H7 (cell line): ENCODE measurements around the gene PTPRG. TPM values are rescaled to one million over a fixed set of nuclear protein-coding genes. Genes with fewer than 3 reads are reported as not detected.

Experiments
- DNase-seq: peaks from one replicate; pipeline ENCODE4 v3.0.0; 2012
- H3K27me3 ChIP-seq: 2 replicates; pipeline ENCODE4 v1.6.0; 2011; ENCODE audit warnings: mild to moderate bottlenecking, low read length; ENCODE audit not compliant: control insufficient read depth, insufficient read depth
- H3K36me3 ChIP-seq: replicated peaks from 2 replicates; pipeline ENCODE4 v1.5.1; 2011; ENCODE audit warnings: low read length; ENCODE audit not compliant: control insufficient read depth, insufficient read depth
- H3K4me3 ChIP-seq: 2 replicates; pipeline ENCODE4 v1.5.1; 2011; ENCODE audit warnings: low read depth, mild to moderate bottlenecking, control low read depth, low read length, moderate library complexity; ENCODE audit not compliant: insufficient read depth
- total RNA-seq: library from RNA; depleted of rRNA; stranded (reverse); fragments of >200 nt; shearing (Covaris generic); gene quantifications from 2 replicates; pipeline ENCODE4 v1.2.3, GENCODE V29; 2014

Gene PTPRG
- total RNA-seq, 1 experiment from 2014 or later = 54.4 TPM

DNA sequence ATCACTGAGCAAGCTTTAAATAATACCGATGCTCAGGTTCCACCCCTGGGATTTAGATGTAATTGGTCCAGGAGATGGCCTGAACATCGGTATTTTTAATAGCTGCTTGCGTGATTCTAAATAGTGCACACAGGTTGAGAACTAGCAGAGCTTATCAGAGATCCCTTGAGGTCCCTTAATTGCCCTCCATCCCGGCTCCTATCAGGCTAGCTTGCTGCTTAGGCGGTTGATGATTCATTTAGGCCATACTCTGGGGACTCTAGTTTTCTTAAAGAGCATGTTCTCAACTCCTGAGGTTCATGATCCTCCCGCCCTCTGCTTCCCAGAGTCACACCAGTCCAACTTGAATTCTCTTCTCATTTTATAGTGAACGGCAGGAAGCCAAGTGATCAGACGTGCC, 531.7 kb downstream of the PTPRG start:
- no peaks in the 10 kb centered on the region for H3K27me3 ChIP-seq
- no peak overlapping the region for H3K4me3 ChIP-seq
- DNase-seq = no peak
- no peaks in the 10 kb centered on the region for H3K36me3 ChIP-seq

GRCh38 chr3:62094461-62094860, 533.1 kb downstream of the PTPRG start:
- Histone ChIP-seq H3K27me3 (no peaks in the 10 kb centered on the region), H3K4me3 (no peak overlapping the region), H3K36me3 (no peaks in the 10 kb centered on the region)
- DNase-seq = no peak

- DNase-seq = no peak
- no peak overlapping the region for H3K4me3 ChIP-seq
- H3K27me3 ChIP-seq = no peaks in the 10 kb centered on the region
- H3K36me3 ChIP-seq = no peaks in the 10 kb centered on the region
Measured at GRCh38 chr3:62095080-62095479, 533.7 kb downstream of the PTPRG start.

- Histone ChIP-seq H3K27me3 (no peaks in the 10 kb centered on the region), H3K4me3 (no peak overlapping the region), H3K36me3 (no peaks in the 10 kb centered on the region)
- DNase-seq = no peak
Measured at GRCh38 chr3:62095756-62096155, 534.4 kb downstream of the PTPRG start.

DNA sequence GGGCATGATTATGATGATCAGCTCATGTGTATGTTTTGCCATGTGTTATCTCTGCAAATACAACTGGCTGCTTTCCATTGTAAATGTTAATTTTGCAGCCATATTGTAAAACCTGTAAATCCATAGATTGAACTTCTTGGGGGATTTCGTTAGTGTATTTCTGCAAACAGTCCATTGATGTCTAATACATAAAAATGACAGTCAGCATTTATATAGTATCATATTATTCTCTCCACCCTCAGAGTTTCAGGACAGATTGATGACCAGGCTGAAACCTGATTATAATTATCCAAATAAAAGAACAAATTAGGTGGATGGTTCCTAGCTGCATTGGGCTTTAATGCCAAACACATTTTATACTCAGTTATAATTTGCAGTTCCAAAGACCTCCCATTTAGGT, 535.1 kb downstream of the PTPRG start:
- Histone ChIP-seq H3K27me3 (no peaks in the 10 kb centered on the region), H3K36me3 (no peaks in the 10 kb centered on the region), H3K4me3 (no peak overlapping the region)
- DNase-seq = no peak

DNA sequence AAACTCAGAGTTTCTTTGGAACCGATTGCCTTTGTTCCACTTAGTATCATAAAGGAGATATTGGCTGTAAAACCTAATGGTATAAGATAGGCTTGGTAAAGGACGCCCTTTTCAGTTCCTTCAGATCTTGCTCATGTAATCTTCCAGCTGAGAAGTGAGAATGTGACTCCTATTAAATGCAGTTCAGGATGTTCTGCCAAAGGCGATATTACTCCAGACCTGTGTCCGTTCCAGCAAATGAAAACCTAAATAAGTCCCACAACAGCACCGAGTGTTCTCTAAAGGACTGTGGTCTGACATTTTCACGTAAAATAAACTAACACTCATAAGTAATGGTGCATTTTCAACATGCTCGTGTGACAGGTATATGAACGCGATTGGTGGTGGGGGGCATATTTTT, 535.8 kb downstream of the PTPRG start:
- no peaks in the 10 kb centered on the region for H3K27me3 ChIP-seq
- H3K36me3 ChIP-seq = no peaks in the 10 kb centered on the region
- DNase-seq = no peak
- no peak overlapping the region for H3K4me3 ChIP-seq

DNA sequence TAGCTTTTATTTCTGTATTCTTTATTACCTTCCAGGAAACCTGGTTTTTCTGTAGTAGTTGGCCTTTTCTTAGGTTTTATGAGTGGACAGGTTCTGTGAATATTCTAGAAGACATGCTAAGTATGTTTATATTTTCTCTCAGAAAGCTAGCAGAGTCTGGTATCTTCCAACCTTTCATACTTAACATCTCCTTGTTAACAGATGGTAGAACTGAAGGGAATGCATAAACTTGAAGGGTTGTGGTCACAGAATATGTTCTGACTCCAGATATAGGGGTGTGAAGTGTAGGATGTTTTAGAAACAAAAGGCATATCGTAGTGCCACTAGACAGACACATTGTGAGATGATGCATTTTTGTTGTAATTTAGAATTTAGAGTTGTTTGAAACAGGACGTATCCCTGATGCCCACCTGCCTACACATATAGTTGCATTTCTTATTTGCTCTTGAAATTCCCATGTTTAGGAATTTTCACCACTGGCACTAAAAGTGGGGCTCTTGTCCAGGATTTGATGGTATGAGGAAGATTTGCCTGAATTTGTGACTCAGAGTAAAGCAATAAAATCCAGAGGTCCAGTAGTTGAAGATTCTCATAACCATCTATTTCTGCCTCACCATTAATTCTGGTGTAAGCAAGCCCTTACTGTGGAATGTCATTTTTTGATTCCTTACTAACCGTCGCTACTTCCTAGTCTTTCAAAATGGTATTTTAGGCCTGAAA, 537.4 kb downstream of the PTPRG start:
- DNase-seq = no peak
- H3K27me3 ChIP-seq = no peaks in the 10 kb centered on the region
- H3K4me3 ChIP-seq = no peak overlapping the region
- no peaks in the 10 kb centered on the region for H3K36me3 ChIP-seq

DNA sequence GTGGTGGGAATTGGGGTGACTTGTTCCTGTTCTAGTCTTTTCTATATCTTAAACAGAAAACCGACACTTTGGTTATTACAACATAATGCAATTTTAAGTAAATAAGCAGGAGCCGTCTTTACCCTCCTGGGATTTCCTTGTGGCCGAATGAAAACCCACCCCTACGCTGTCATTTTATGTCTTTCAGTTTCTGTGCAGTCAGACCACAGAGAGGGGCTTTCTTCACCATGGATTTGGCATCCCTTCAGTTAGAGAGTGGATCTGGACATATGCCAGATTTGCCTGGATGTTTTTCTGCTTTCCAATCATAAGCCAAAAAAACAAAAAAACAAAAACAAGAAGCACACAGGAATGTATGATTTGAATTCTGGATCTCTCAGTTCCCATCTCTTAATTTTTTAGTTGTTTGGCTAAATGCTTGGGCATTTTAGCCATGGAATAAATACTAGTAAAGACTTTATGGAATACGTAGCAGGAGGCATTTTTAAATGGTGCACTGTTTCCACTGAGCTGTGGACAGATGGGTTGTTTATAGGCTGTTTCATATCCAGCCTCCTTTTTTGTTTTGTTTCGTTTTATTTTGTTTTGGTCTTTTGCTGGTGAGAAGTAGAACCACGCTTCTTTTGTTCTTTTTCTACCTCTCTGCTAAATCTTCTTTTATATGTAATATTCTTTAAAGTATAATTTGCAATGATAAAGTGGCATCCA, 539.1 kb downstream of the PTPRG start:
- H3K4me3 ChIP-seq = no peak overlapping the region
- no peak for DNase-seq
- H3K27me3 ChIP-seq = no peaks in the 10 kb centered on the region
- H3K36me3 ChIP-seq = no peaks in the 10 kb centered on the region

DNA sequence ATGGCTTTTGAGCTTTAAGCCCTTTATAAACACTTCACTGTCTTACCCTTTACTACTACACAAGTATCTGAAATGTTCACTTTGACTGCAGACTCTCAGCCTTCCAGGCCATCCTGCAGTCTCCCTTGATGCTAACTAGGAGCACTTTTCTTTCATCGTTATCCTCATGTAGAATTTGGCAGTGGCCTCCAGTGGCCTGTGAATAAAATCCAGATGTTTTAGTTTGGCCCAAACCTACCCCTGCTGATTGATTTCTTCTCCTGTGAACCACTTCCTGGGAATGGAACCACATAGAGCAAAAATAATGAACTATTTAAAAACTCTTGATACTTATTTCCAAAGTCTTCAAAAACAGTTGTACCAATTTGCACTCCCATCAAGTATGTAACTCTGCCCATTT, 540.1 kb downstream of the PTPRG start:
- Histone ChIP-seq H3K27me3 (no peaks in the 10 kb centered on the region), H3K4me3 (no peak overlapping the region), H3K36me3 (no peaks in the 10 kb centered on the region)
- no peak for DNase-seq

DNA sequence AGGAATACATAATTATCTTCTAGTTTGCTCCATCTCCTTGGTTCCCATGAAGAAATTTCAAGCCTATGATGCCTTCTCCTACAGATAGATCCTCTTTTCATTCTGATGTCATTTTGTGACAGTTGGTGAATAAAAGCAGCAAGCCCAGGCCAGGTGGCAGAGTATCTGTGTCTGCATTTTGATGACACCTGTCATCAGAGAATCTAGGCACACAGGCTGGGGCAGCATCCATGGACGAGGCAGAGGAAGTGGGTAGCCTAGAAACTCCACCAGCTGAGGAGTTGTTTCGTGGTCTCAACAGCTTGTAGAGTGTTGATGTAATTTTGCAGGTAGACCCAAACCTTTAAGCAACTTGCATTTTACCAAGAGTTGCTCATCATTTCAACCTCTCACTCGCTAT, 542.2 kb downstream of the PTPRG start:
- no peaks in the 10 kb centered on the region for H3K36me3 ChIP-seq
- no peak overlapping the region for H3K4me3 ChIP-seq
- H3K27me3 ChIP-seq = no peaks in the 10 kb centered on the region
- no peak for DNase-seq

GRCh38 chr3:62109534-62109933, 548.2 kb downstream of the PTPRG start:
- peak; percentile 63 for DNase-seq
- H3K4me3 ChIP-seq = no peak overlapping the region
- H3K36me3 ChIP-seq = no peaks in the 10 kb centered on the region
- no peaks in the 10 kb centered on the region for H3K27me3 ChIP-seq

- Histone ChIP-seq H3K27me3 (no peaks in the 10 kb centered on the region), H3K36me3 (no peaks in the 10 kb centered on the region), H3K4me3 (no peak overlapping the region)
- DNase-seq = no peak
Measured at GRCh38 chr3:62110443-62111225, 549.3 kb downstream of the PTPRG start.

DNA sequence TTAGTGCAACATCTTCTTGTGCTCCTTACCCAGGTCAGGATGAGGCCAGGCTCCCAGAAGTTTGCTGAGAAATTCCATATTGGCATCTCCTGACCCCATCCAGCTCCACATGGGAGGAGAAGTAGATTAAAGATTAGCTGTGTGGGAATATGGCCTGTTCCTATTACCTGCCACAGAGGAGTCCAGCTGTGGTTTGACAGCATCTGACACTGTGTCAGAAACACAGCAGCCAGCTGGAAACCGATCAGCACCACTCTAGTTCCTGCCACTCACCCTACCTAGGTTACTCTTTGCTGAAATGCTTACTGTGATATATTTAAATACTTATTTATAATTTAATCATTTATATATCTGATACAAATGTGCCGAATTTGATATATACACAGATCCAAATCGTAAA, 551.7 kb downstream of the PTPRG start:
- H3K36me3 ChIP-seq = no peaks in the 10 kb centered on the region
- DNase-seq = no peak
- H3K4me3 ChIP-seq = no peak overlapping the region
- no peaks in the 10 kb centered on the region for H3K27me3 ChIP-seq

GRCh38 chr3:62114763-62115162, 553.4 kb downstream of the PTPRG start:
- no peak for DNase-seq
- no peak overlapping the region for H3K4me3 ChIP-seq

More at GRCh38 chr3:62114763-62115162, 553.4 kb downstream of the PTPRG start:
- no peaks in the 10 kb centered on the region for H3K27me3 ChIP-seq
- H3K36me3 ChIP-seq = no peaks in the 10 kb centered on the region
